GM12878 (cell line): ENCODE data around the gene KCTD19. TPM values are rescaled to one million over a fixed set of nuclear protein-coding genes. Genes with fewer than 3 reads are reported as not detected.
A peak's percentile ranks its signal among the peaks of the same experiment; 100 is the strongest.

Source experiments
- CREM ChIP-seq: IDR thresholded peaks from 2 replicates; pipeline ENCODE4 v1.6.1; 2014; ENCODE audit warnings: antibody characterized with exemption, low read depth
- DPF2 ChIP-seq: fragments of 450-650 bp; IDR thresholded peaks from 2 replicates; pipeline ENCODE4 v1.6.1; 2017; ENCODE audit warnings: mild to moderate bottlenecking
- ELK1 ChIP-seq: IDR thresholded peaks from 2 replicates; pipeline ENCODE4 v1.6.1; 2012; ENCODE audit warnings: low read depth, low read length, improper control_type of control experiment
- ESRRA ChIP-seq: IDR thresholded peaks from 2 replicates; pipeline ENCODE4 v1.6.1; 2012; ENCODE audit warnings: mild to moderate bottlenecking, low read length, improper control_type of control experiment
- FOS ChIP-seq: IDR thresholded peaks from 3 replicates; pipeline ENCODE4 v1.6.1; 2011; ENCODE audit warnings: borderline replicate concordance; ENCODE audit not compliant: insufficient read length; ENCODE audit errors: extremely low read depth
- GATAD2B ChIP-seq: fragments of 450-650 bp; conservative IDR thresholded peaks from 2 replicates; pipeline ENCODE4 v1.6.1; 2017; ENCODE audit warnings: low read depth, mild to moderate bottlenecking, moderate library complexity
- HDAC2 ChIP-seq: fragments of 200-600 bp; sonication (generic); IDR thresholded peaks from 2 replicates; pipeline ENCODE4 v1.6.1; 2017
- IKZF1 ChIP-seq: fragments of 450-650 bp; conservative IDR thresholded peaks from 2 replicates; pipeline ENCODE4 v1.6.1; 2017; ENCODE audit warnings: antibody characterized with exemption, mild to moderate bottlenecking
- IRF5 ChIP-seq: fragments of 450-650 bp; IDR thresholded peaks from 2 replicates; pipeline ENCODE4 v1.6.1; 2017; ENCODE audit warnings: borderline replicate concordance
- MAX ChIP-seq: IDR thresholded peaks from 2 replicates; pipeline ENCODE4 v1.6.1; 2012; ENCODE audit warnings: low read depth, low read length, improper control_type of control experiment
- MXI1 ChIP-seq: fragments of 150-350 bp; IDR thresholded peaks from 2 replicates; pipeline ENCODE4 v1.6.1; 2011; ENCODE audit warnings: low read depth, mild to moderate bottlenecking, inconsistent platforms, low read length, improper control_type of control experiment
- NFYA ChIP-seq: IDR thresholded peaks from 2 replicates; pipeline ENCODE4 v1.6.1; 2011; ENCODE audit warnings: low read depth, mild to moderate bottlenecking, low read length, improper control_type of control experiment, borderline replicate concordance
- NRF1 ChIP-seq: conservative IDR thresholded peaks from 2 replicates; pipeline ENCODE4 v1.6.1; 2011; ENCODE audit warnings: mild to moderate bottlenecking, low read depth, low read length, improper control_type of control experiment
- PKNOX1 ChIP-seq: fragments of 450-650 bp; IDR thresholded peaks from 2 replicates; pipeline ENCODE4 v1.6.1; 2016; ENCODE audit warnings: mild to moderate bottlenecking
- PML ChIP-seq: IDR thresholded peaks from 2 replicates; pipeline ENCODE4 v1.6.1; 2012; ENCODE audit warnings: low read length, inconsistent platforms
- POLR2AphosphoS2 ChIP-seq: IDR thresholded peaks from 2 replicates; pipeline ENCODE4 v1.6.1; 2011; ENCODE audit warnings: low read depth, mild to moderate bottlenecking, low read length, improper control_type of control experiment, moderate library complexity
- SMC3 ChIP-seq: IDR thresholded peaks from 2 replicates; pipeline ENCODE4 v1.6.1; 2011; ENCODE audit warnings: low read length, improper control_type of control experiment, borderline replicate concordance
- SRF ChIP-seq, 2 experiments: IDR thresholded peaks; 2 replicates each; pipeline ENCODE4 v1.6.1; 2011; ENCODE audit warnings: low read depth in 2 of 2, low read length in 2 of 2, mild to moderate bottlenecking in 1 of 2, moderate library complexity in 1 of 2
- USF2 ChIP-seq: IDR thresholded peaks from 2 replicates; pipeline ENCODE4 v1.6.1; 2011; ENCODE audit warnings: low read depth, low read length, improper control_type of control experiment, borderline replicate concordance
- ZBTB4 ChIP-seq: fragments of 450-650 bp; formaldehyde crosslinking; IDR thresholded peaks from 2 replicates; pipeline ENCODE4 v1.4.0; 2022; ENCODE audit warnings: mild to moderate bottlenecking, moderate library complexity
- ZNF217 ChIP-seq: fragments of 450-650 bp; IDR thresholded peaks from 2 replicates; pipeline ENCODE4 v1.6.1; 2017; ENCODE audit warnings: antibody characterized with exemption, mild to moderate bottlenecking
- ZNF384 ChIP-seq: IDR thresholded peaks from 2 replicates; pipeline ENCODE4 v1.6.1; 2012; ENCODE audit warnings: low read depth, mild to moderate bottlenecking, low read length, improper control_type of control experiment, borderline replicate concordance
- polyA plus RNA-seq, 11 experiments: library from polyadenylated mRNA; depleted of rRNA in 4 of 11; unstranded in 6 of 11; stranded (reverse) in 5 of 11; fragments of >200 nt; fragmentation: Nextera tagmentation in 4 of 11; fragmentation: Illumina TruSeq in 1 of 11; extraction: Ambion mirVana in 4 of 11; extraction: Trizol in 1 of 11; gene quantifications; 1 replicate in 1 of 11; 2 replicates in 10 of 11; pipeline versions ENCODE4 v1.2.1 to v1.2.3, GENCODE V29; 2011 to 2016; ENCODE audit warnings: inconsistent platforms in 2 of 11, missing spikeins in 2 of 11, low read depth in 1 of 11
- total RNA-seq, 4 experiments: library from RNA; depleted of rRNA in 3 of 4; stranded (reverse); fragments of >200 nt in 3 of 4; fragmentation: Illumina TruSeq in 1 of 4; extraction: Trizol in 1 of 4; gene quantifications; 2 replicates each; pipeline versions ENCODE4 v1.2.1 to v1.2.3, GENCODE V29; 2013 to 2021

The KCTD19 gene
- total and polyA plus RNA-seq, 10 of the 15 experiments (the other 5 are each of a cell fraction or from before 2014, with no cell fraction given), result 1.6 to 8.9 (median 3.9) TPM

GRCh38 chr16:67248401-67249177, 78.0 kb downstream of the KCTD19 start, which contains the start of gene SLC9A5 (continued):
- TF ChIP-seq ZBTB4 (CRISPR knock-in tag) (no peak), POLR2AphosphoS2 (no peak), USF2 (peak; percentile 41), PML (no peak), ZNF384 (no peak), NRF1 (peak; percentile 44), MXI1 (peak; percentile 43; the same call in 1 of the 2 replicates), DPF2 (peak; percentile 56), ELK1 (no peak), ZNF217 (peak; percentile 52; the same call in 1 of the 2 replicates), PKNOX1 (no peak), ESRRA (no peak), HDAC2 (no peak), IRF5 (no peak), IKZF1 (peak; percentile 69), GATAD2B (peak; percentile 85), SMC3 (no peak), CREM (no peak), NFYA (no peak), SRF (IDR thresholded peaks at IDR 0.05; ENCODE audit: low read depth in 2 of 2, low read length in 2 of 2) (no peak), MAX (peak; percentile 51; the same call in 1 of the 2 replicates), FOS (no peak)
